IPS-NIHi7 (cell line): Measurements from ENCODE around the gene MCCC2.
"Not testable (repeated sequence)": the region's sequence is repeated elsewhere in the genome, so short reads cannot be mapped to it uniquely, and the experiment has no call there.

ENCODE experiments used
- DNase-seq: peaks from one replicate; pipeline ENCODE4 v3.0.0; 2012; ENCODE audit warnings: mixed read lengths; ENCODE audit errors: extremely low spot score

The MCCC2 gene

GRCh38 chr5:71586941-71587765, at the start of gene MCCC2:
MCCC2 (plus strand) TSS chr5:71587340; CDS start chr5:71587426, 86 bp downstream.
- DNase-seq: peak; percentile 99

- DNase-seq: peak; percentile 9
Measured at GRCh38 chr5:71537687-71538086, 49.5 kb upstream of the MCCC2 start.

- not testable (repeated sequence) for DNase-seq
Measured at GRCh38 chr5:71550885-71551284, 36.3 kb upstream of the MCCC2 start.

- not testable (repeated sequence) for DNase-seq
Measured at GRCh38 chr5:71551582-71551981, 35.6 kb upstream of the MCCC2 start.

- not testable (repeated sequence) for DNase-seq
Measured at GRCh38 chr5:71552026-71552749, 35.0 kb upstream of the MCCC2 start.

GRCh38 chr5:71563161-71563560, 24.0 kb upstream of the MCCC2 start:
- no peak for DNase-seq

GRCh38 chr5:71564895-71565294, 22.2 kb upstream of the MCCC2 start:
- no peak for DNase-seq

GRCh38 chr5:71569748-71570509, 17.2 kb upstream of the MCCC2 start:
- no peak for DNase-seq

GRCh38 chr5:71571811-71572210, 15.3 kb upstream of the MCCC2 start:
- not testable (repeated sequence) for DNase-seq

- DNase-seq: no peak
Measured at GRCh38 chr5:71573591-71573990, 13.5 kb upstream of the MCCC2 start.

- not testable (repeated sequence) for DNase-seq
Measured at GRCh38 chr5:71575588-71575987, 11.6 kb upstream of the MCCC2 start.

- DNase-seq: no peak
Measured at GRCh38 chr5:71576241-71576640, 10.9 kb upstream of the MCCC2 start.

- not testable (repeated sequence) for DNase-seq
Measured at GRCh38 chr5:71577839-71578238, 9.3 kb upstream of the MCCC2 start.

- no peak for DNase-seq
Measured at GRCh38 chr5:71582945-71583584, 4.1 kb upstream of the MCCC2 start.

- no peak for DNase-seq
Measured at GRCh38 chr5:71586052-71586940, 844 bp upstream of the MCCC2 start.

GRCh38 chr5:71587766-71588532, 809 bp downstream of the MCCC2 start:
- peak; percentile 29 for DNase-seq

- DNase-seq: no peak
Measured at GRCh38 chr5:71588533-71588885, 1.4 kb downstream of the MCCC2 start.

GRCh38 chr5:71589903-71590302, 2.8 kb downstream of the MCCC2 start:
- no peak for DNase-seq

GRCh38 chr5:71591100-71591499, 4.0 kb downstream of the MCCC2 start:
- DNase-seq: no peak

- DNase-seq: no peak
Measured at GRCh38 chr5:71596169-71596568, 9.0 kb downstream of the MCCC2 start.
